ENCODE data around the gene PLXNA4.

DNA sequence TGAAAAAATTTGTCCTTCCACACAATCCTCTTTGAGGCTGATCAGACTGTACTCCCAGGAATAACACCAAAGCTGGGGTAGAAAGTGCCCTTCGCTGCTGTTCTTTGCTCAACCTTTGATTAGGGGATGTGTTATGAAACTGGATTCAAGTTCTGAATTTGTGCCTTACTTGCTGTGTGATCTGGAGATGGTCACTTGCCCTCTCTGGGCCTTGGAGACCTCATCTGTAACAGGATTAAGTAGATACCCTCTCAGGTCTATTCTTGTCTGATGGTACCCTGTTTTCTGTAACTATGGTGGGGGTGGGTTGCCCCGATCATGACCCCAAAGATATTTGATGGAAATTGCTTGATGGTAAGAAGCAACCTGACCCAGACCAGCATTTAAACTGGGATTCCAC is 368.5 kb downstream of the PLXNA4 start:
- TF ChIP-seq, protein P1, sequence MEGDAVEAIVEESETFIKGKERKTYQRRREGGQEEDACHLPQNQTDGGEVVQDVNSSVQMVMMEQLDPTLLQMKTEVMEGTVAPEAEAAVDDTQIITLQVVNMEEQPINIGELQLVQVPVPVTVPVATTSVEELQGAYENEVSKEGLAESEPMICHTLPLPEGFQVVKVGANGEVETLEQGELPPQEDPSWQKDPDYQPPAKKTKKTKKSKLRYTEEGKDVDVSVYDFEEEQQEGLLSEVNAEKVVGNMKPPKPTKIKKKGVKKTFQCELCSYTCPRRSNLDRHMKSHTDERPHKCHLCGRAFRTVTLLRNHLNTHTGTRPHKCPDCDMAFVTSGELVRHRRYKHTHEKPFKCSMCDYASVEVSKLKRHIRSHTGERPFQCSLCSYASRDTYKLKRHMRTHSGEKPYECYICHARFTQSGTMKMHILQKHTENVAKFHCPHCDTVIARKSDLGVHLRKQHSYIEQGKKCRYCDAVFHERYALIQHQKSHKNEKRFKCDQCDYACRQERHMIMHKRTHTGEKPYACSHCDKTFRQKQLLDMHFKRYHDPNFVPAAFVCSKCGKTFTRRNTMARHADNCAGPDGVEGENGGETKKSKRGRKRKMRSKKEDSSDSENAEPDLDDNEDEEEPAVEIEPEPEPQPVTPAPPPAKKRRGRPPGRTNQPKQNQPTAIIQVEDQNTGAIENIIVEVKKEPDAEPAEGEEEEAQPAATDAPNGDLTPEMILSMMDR (IDR thresholded peaks at IDR 0.05 in 4 of 5, conservative IDR thresholded peaks at IDR 0.05 in 1 of 5), result no peak
- no peak for TF ChIP-seq POLR2A (IDR thresholded peaks at IDR 0.05)
